Naive thymus-derived CD4-positive, alpha-beta T cell (primary cell): ENCODE data around the gene FUT9. TPM values are rescaled to one million over a fixed set of nuclear protein-coding genes. Genes with fewer than 3 reads are reported as not detected.

Experiments used
- ATAC-seq: fragments of 150-1000 bp; cut with Tn5 transposase; 2 replicates; pipeline ENCODE4 v1.10.0; 2021; ENCODE audit warnings: mild to moderate bottlenecking, moderate library complexity
- CTCF ChIA-PET: fragments of 350-600 bp; sonication (Branson Sonifier 250); formaldehyde crosslinking; loops from one replicate; lab custom pipeline; 2021; ENCODE audit warnings: antibody characterized with exemption; lab: Charles Lee
- POLR2A ChIA-PET: fragments of 350-600 bp; sonication (Branson Sonifier 250); formaldehyde crosslinking; loops from one replicate; lab custom pipeline; 2021; ENCODE audit warnings: antibody characterized with exemption, inconsistent platforms; lab: Charles Lee
- DNase-seq, 9 donors: peaks; one replicate each; pipeline versions ENCODE4 v3.0.0 to v3.0.0-alpha.2; 2020 to 2022; ENCODE audit warnings: mixed read lengths in 1 of 9
- H3K27ac ChIP-seq: one replicate; pipeline ENCODE4 v1.7.0; 2013; ENCODE audit warnings: mild to moderate bottlenecking, low read depth, low read length, moderate library complexity
- H3K27me3 ChIP-seq, 2 donors: one replicate each; pipeline ENCODE4 v1.7.0; 2013; ENCODE audit warnings: low read length in 2 of 2, mild to moderate bottlenecking in 2 of 2, moderate library complexity in 2 of 2; ENCODE audit not compliant: control insufficient read depth in 2 of 2, insufficient read depth in 2 of 2
- H3K36me3 ChIP-seq, 3 experiments: 1 replicate in 2 of 3; 2 replicates in 1 of 3; pipeline ENCODE4 v1.7.0; 2013; ENCODE audit warnings: low read length in 3 of 3, mild to moderate bottlenecking in 3 of 3, moderate library complexity in 1 of 3; ENCODE audit not compliant: insufficient read depth in 3 of 3, control insufficient read depth in 2 of 3
- H3K4me1 ChIP-seq, 2 donors: one replicate each; pipeline ENCODE4 v1.7.0; 2013; ENCODE audit warnings: low read length in 2 of 2, mild to moderate bottlenecking in 2 of 2, moderate library complexity in 1 of 2; ENCODE audit not compliant: control insufficient read depth in 2 of 2, insufficient read depth in 2 of 2
- H3K4me3 ChIP-seq: 2 replicates; pipeline ENCODE4 v1.7.0; 2013; ENCODE audit warnings: mild to moderate bottlenecking, low read length
- H3K9me3 ChIP-seq, 3 experiments: 1 replicate in 2 of 3; 2 replicates in 1 of 3; pipeline ENCODE4 v1.7.0; 2013; ENCODE audit warnings: low read length in 3 of 3; ENCODE audit not compliant: control insufficient read depth in 2 of 3
- H3K27ac Mint-ChIP-seq, 9 donors: one replicate each; pipeline ENCODE4 v1.8.0; 2020 to 2022; ENCODE audit warnings: mixed read lengths in 9 of 9, mild to moderate bottlenecking in 8 of 9, moderate library complexity in 5 of 9, inconsistent platforms in 2 of 9
- H3K27me3 Mint-ChIP-seq, 5 donors: one replicate each; pipeline ENCODE4 v1.8.0; 2021 to 2022; ENCODE audit warnings: mixed read lengths in 5 of 5, mild to moderate bottlenecking in 1 of 5
- H3K36me3 Mint-ChIP-seq, 5 donors: one replicate each; pipeline ENCODE4 v1.8.0; 2020 to 2022; ENCODE audit warnings: mixed read lengths in 5 of 5, mild to moderate bottlenecking in 3 of 5, inconsistent platforms in 1 of 5
- H3K4me1 Mint-ChIP-seq, 7 donors: one replicate each; pipeline ENCODE4 v1.8.0; 2020 to 2022; ENCODE audit warnings: mixed read lengths in 7 of 7, mild to moderate bottlenecking in 3 of 7, inconsistent platforms in 1 of 7
- H3K4me3 Mint-ChIP-seq, 10 donors: one replicate each; pipeline ENCODE4 v1.8.0; 2020 to 2022; ENCODE audit warnings: mild to moderate bottlenecking in 10 of 10, mixed read lengths in 10 of 10, moderate library complexity in 6 of 10, inconsistent platforms in 2 of 10
- H3K9me3 Mint-ChIP-seq, 11 donors: one replicate each; pipeline ENCODE4 v1.8.0; 2020 to 2022; ENCODE audit warnings: mixed read lengths in 11 of 11, mild to moderate bottlenecking in 4 of 11, inconsistent platforms in 1 of 11, moderate library complexity in 1 of 11
- intact Hi-C, 2 donors: fragments of 100-400 bp; cut with micrococcal nuclease; formaldehyde crosslinking; loops; one replicate each; pipeline ENCODE4 v1.15.1; 2023
- polyA plus RNA-seq, 2 donors: library from polyadenylated mRNA; unstranded; fragments of 300-500 nt; fragmentation: Illumina TruSeq; gene quantifications; one replicate each; pipeline ENCODE4 v1.2.3, GENCODE V29; 2021
- total RNA-seq, 6 experiments: library from RNA in 5 of 6; stranded (reverse) in 5 of 6; gene quantifications; 1 replicate in 5 of 6; 2 replicates in 1 of 6; pipeline ENCODE4 v1.2.3 and lab custom pipeline; 2021 to 2026

The FUT9 gene
- total and polyA plus RNA-seq, 7 experiments from 2014 or later, result not detected

DNA sequence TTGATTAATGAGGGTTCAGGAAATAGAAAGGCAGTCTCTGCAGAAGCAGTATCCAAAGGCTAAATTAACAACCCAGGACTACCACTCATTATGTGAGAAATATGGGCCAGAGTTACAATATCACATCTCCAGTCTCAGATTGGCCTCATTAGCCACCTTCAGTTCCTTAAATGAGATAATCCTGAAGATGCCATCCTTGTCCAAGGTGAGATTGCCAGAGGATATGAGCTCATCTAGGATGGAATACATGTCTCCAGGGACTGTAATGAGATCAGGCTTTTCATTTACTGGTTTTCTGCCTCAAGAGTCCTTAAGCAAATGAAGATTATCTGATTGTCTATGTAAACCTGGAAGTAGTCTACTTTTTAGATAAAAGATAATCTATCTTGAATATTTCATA lies 196.3 kb downstream of the FUT9 start:
- Mint-ChIP-seq H3K4me3 (no peak overlapping the region), H3K36me3 (no peaks in the 10 kb centered on the region), H3K9me3 (no peaks in the 10 kb centered on the region), H3K4me1 (no peaks in the 10 kb centered on the region), H3K27me3 (no peaks in the 10 kb centered on the region), H3K27ac (no peak overlapping the region)
- H3K36me3 ChIP-seq, result no peaks in the 10 kb centered on the region
- H3K9me3 ChIP-seq, result no peaks in the 10 kb centered on the region
- no peak for ATAC-seq
- no peaks in the 10 kb centered on the region for H3K4me1 ChIP-seq
- CTCF ChIA-PET, result no interaction called here
- DNase-seq, result no peak
- no peak overlapping the region for H3K4me3 ChIP-seq
- H3K27ac ChIP-seq, result no peak overlapping the region
- POLR2A ChIA-PET, result no interaction called here
- intact Hi-C loops, result loop anchor here in 1 of 2 donors (10.0 kb wide), 1 partner anchor 297 kb away; no protein-coding TSS in a partner anchor
- H3K27me3 ChIP-seq, result no peaks in the 10 kb centered on the region

DNA sequence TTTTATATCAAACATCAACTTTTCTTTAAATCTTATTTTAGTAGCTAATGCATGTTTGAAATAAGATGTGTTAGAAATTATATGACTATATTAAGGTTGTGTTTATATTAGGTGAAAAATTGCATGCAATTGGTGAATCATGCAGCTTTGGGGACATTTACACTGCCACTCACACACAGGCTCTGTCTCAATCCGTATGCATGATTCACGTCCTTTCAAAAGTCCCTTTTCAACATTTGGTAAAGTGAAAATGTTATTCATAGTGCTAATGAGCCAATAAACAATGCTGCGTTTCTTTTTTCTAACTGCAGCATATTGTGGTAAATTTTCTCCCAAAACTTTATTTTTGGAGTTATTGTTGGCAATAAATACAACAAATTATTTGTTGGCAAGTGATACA lies 198.0 kb downstream of the FUT9 start:
- Mint-ChIP-seq H3K4me3 (no peak overlapping the region), H3K9me3 (no peaks in the 10 kb centered on the region), H3K4me1 (no peaks in the 10 kb centered on the region), H3K27ac (no peak overlapping the region), H3K27me3 (no peaks in the 10 kb centered on the region), H3K36me3 (no peaks in the 10 kb centered on the region)
- Histone ChIP-seq H3K27me3 (no peaks in the 10 kb centered on the region), H3K4me1 (no peaks in the 10 kb centered on the region), H3K27ac (no peak overlapping the region), H3K36me3 (no peaks in the 10 kb centered on the region), H3K9me3 (no peaks in the 10 kb centered on the region), H3K4me3 (no peak overlapping the region)
- POLR2A ChIA-PET, result no interaction called here
- ATAC-seq, result no peak
- no peak for DNase-seq
- intact Hi-C loops, result loop anchor here in 1 of 2 donors (10.0 kb wide), 1 partner anchor 299 kb away; no protein-coding TSS in a partner anchor
- CTCF ChIA-PET, result no interaction called here

DNA sequence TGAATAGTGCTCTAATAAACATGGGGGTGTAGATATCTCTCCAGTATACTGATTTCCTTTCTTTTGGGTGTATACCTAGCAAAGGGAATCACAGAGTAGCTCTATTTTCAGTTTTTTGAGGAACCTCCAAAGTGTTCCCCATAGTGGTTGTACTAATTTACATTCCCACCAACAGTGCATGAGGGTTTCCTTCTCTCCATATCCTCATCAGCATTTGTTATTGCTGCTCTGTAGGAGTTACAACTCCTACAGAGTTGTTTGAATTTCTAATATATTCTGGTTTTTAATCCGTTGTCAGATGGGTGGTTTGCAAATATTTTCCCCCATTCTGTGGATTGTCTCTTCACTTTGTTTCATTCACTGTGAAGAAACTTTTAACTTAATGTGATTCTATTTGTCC lies 207.9 kb downstream of the FUT9 start:
- Histone ChIP-seq H3K4me3 (no peak overlapping the region), H3K9me3 (no peaks in the 10 kb centered on the region), H3K27me3 (no peaks in the 10 kb centered on the region), H3K4me1 (no peaks in the 10 kb centered on the region), H3K27ac (no peak overlapping the region), H3K36me3 (no peaks in the 10 kb centered on the region)
- no peaks in the 10 kb centered on the region for H3K36me3 Mint-ChIP-seq
- intact Hi-C loops, result no loop called here
- no peak overlapping the region for H3K4me3 Mint-ChIP-seq
- no peaks in the 10 kb centered on the region for H3K27me3 Mint-ChIP-seq
- ATAC-seq, result no peak
- DNase-seq, result no peak
- ChIA-PET POLR2A (no interaction called here), CTCF (no interaction called here)
- peaks cover 0 to 6% (median 0%) of the 10 kb centered on the region in 11 donors for H3K9me3 Mint-ChIP-seq
- no peaks in the 10 kb centered on the region for H3K4me1 Mint-ChIP-seq
- no peak overlapping the region for H3K27ac Mint-ChIP-seq

DNA sequence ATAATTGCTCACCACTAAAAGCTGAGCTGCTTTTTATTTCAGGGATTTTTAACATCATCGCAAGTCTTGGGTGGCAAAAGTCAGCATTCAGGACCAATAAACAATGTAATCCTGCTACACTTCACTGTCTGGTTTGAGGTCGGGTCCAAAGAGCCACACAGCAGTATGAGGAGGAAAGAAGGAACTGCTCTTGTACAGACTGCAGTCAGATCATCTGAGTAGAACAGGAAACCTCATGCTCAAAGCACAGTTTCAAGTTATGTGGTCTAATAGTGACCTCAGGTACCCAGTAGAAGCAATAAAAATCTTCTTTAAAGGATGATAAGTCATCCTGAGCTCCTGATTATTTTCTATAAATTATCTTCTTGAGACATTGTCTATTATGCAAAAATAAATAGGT lies 211.4 kb downstream of the FUT9 start:
- peaks cover 0 to 6% (median 0%) of the 10 kb centered on the region in 11 donors for H3K9me3 Mint-ChIP-seq
- no peak overlapping the region for H3K4me3 Mint-ChIP-seq
- intact Hi-C loops, result no loop called here
- CTCF ChIA-PET, result no interaction called here
- H3K27ac ChIP-seq, result no peak overlapping the region
- no peaks in the 10 kb centered on the region for H3K36me3 Mint-ChIP-seq
- no peaks in the 10 kb centered on the region for H3K9me3 ChIP-seq
- no peaks in the 10 kb centered on the region for H3K36me3 ChIP-seq
- no peaks in the 10 kb centered on the region for H3K27me3 ChIP-seq
- ATAC-seq (no peak), DNase-seq (no peak)
- POLR2A ChIA-PET, result no interaction called here
- H3K4me1 Mint-ChIP-seq, result no peaks in the 10 kb centered on the region
- no peaks in the 10 kb centered on the region for H3K27me3 Mint-ChIP-seq
- H3K4me1 ChIP-seq, result no peaks in the 10 kb centered on the region
- H3K27ac Mint-ChIP-seq, result no peak overlapping the region
- no peak overlapping the region for H3K4me3 ChIP-seq

DNA sequence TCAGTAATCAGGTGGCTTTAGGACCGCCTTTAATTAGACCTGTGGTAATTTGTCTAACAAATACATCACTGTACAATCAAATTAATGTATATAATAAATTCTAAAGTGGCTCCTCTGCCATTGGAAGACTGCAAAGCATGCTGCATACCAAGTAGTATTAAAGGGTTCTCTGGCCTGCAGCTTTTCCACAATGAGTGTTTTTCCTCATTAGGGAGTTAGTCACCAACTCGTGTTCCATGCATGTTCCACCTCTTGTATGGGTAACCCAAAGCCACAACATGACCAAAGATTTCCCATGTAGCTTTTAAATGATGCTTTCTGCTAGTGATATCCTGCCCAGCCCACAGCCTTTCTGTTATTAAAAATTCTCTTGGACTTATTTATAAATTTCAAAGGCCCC lies 218.7 kb downstream of the FUT9 start:
- Histone ChIP-seq H3K4me3 (no peak overlapping the region), H3K36me3 (no peaks in the 10 kb centered on the region), H3K27ac (no peak overlapping the region), H3K27me3 (no peaks in the 10 kb centered on the region), H3K9me3 (no peaks in the 10 kb centered on the region), H3K4me1 (no peaks in the 10 kb centered on the region)
- POLR2A ChIA-PET, result no interaction called here
- no peaks in the 10 kb centered on the region for H3K9me3 Mint-ChIP-seq
- H3K4me3 Mint-ChIP-seq, result no peak overlapping the region
- H3K4me1 Mint-ChIP-seq, result no peaks in the 10 kb centered on the region
- no peak for ATAC-seq
- no peak for DNase-seq
- CTCF ChIA-PET, result no interaction called here
- intact Hi-C loops, result no loop called here
- H3K27ac Mint-ChIP-seq, result no peak overlapping the region
- peaks cover 0 to 8% (median 4%) of the 10 kb centered on the region in 5 donors for H3K27me3 Mint-ChIP-seq
- no peaks in the 10 kb centered on the region for H3K36me3 Mint-ChIP-seq

DNA sequence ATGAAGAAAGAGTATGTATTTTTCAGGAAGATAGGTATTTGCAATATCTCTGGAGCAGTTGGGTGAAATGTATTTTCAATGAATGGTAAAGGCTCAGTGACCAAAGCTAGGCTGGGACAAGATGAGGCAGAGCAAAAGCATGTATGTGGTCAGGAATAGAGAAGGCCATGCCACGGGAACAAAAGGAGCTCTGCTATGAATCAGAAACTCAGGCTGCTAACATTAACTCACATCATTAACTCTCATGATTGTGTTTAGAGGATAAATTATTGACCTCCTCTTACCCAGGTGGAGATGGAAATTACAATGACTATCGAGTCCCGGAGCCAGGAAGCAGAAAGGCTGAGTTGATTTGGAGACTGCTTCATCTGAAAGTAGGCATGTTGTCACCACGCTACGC lies 220.2 kb downstream of the FUT9 start:
- H3K36me3 Mint-ChIP-seq, result no peaks in the 10 kb centered on the region
- ChIA-PET POLR2A (no interaction called here), CTCF (no interaction called here)
- peaks cover 0 to 8% (median 4%) of the 10 kb centered on the region in 5 donors for H3K27me3 Mint-ChIP-seq
- H3K4me3 ChIP-seq, result no peak overlapping the region
- H3K27ac ChIP-seq, result no peak overlapping the region
- H3K27me3 ChIP-seq, result no peaks in the 10 kb centered on the region
- H3K4me3 Mint-ChIP-seq, result no peak overlapping the region
- no peaks in the 10 kb centered on the region for H3K9me3 ChIP-seq
- no peaks in the 10 kb centered on the region for H3K36me3 ChIP-seq
- ATAC-seq (no peak), DNase-seq (no peak)
- H3K9me3 Mint-ChIP-seq, result no peaks in the 10 kb centered on the region
- no peaks in the 10 kb centered on the region for H3K4me1 ChIP-seq
- intact Hi-C loops, result no loop called here
- H3K27ac Mint-ChIP-seq, result no peak overlapping the region
- H3K4me1 Mint-ChIP-seq, result no peaks in the 10 kb centered on the region

DNA sequence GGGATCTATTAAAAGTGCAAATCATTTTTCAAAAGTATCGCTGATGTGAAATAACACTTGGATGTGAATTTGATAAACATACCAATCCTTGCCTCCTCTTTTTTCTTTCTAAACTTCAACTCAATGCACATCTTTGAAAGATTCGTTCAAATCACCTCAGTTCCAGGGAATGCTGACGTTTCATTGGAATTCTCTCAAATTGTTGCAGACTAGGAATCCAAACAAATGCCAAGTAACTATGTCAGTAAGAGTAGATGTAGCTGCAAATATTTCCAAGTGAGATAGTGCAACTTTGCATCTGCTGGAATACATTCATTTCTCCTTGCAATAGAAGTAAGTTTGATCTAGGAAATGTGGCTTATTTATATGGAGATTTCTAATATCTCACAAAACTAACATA lies 220.7 kb downstream of the FUT9 start:
- peaks cover 0 to 8% (median 4%) of the 10 kb centered on the region in 5 donors for H3K27me3 Mint-ChIP-seq

More for the DNA sequence above, 220.7 kb downstream of the FUT9 start:
- Mint-ChIP-seq H3K4me1 (no peaks in the 10 kb centered on the region), H3K9me3 (no peaks in the 10 kb centered on the region), H3K4me3 (no peak overlapping the region), H3K27ac (no peak overlapping the region), H3K36me3 (no peaks in the 10 kb centered on the region)
- POLR2A ChIA-PET, result no interaction called here
- Histone ChIP-seq H3K9me3 (no peaks in the 10 kb centered on the region), H3K27me3 (no peaks in the 10 kb centered on the region), H3K4me1 (no peaks in the 10 kb centered on the region), H3K4me3 (no peak overlapping the region), H3K36me3 (no peaks in the 10 kb centered on the region), H3K27ac (no peak overlapping the region)
- CTCF ChIA-PET, result no interaction called here
- DNase-seq (no peak), ATAC-seq (no peak)
- intact Hi-C loops, result no loop called here
